Inflammatory macrophage (primary cell): ENCODE results near the gene CCDC142.
"Not testable (repeated sequence)": the region's sequence is repeated elsewhere in the genome, so short reads cannot be mapped to it uniquely, and the experiment has no call there.

Source experiments
- DNase-seq, 2 donors: peaks; one replicate each; pipeline ENCODE4 v3.0.0-alpha.2; 2020 to 2022

CCDC142 gene

DNA sequence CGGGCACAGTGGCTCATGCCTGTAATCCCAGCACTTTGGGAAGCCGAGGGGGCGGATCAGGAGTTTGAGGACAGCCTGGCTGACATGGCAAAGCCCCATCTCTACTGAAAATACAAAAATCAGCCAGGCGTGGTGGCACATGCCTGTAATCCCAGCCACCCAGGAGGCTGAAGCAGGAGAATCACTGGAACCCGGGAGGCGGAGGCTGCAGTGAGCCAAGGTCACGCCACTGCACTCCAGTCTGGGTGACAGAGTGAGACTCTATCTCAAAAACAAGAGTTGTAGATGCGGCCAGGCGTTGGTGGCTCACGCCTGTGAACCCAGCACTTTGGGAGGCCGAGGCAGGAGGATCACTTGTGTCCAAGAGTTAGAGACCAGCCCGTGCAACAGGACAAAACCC lies 12.1 kb downstream of the CCDC142 start:
- DNase-seq = not testable (repeated sequence)

- DNase-seq = no peak
These were observed 18.4 kb downstream of the CCDC142 start for GRCh38 chr2:74464406-74464805.

DNA sequence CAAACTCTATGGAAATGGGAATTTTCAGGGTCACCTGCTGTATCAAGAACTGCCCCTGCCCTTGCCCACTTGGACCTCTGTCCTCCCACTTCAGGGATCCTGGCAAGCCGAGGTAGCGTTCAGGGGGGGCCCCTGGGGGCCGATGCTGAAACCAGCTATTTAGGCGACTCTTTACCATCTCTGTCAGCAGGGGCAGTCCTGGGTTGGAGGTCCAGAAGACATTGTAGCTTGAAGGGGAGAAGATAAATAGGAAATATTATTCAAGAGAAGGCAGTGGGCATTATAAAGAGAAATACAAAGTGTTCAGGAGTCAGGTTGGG lies 20.1 kb downstream of the CCDC142 start:
- DNase-seq = no peak

GRCh38 chr2:74462054-74462785 lies 20.6 kb downstream of the CCDC142 start:
- DNase-seq = no peak

DNA sequence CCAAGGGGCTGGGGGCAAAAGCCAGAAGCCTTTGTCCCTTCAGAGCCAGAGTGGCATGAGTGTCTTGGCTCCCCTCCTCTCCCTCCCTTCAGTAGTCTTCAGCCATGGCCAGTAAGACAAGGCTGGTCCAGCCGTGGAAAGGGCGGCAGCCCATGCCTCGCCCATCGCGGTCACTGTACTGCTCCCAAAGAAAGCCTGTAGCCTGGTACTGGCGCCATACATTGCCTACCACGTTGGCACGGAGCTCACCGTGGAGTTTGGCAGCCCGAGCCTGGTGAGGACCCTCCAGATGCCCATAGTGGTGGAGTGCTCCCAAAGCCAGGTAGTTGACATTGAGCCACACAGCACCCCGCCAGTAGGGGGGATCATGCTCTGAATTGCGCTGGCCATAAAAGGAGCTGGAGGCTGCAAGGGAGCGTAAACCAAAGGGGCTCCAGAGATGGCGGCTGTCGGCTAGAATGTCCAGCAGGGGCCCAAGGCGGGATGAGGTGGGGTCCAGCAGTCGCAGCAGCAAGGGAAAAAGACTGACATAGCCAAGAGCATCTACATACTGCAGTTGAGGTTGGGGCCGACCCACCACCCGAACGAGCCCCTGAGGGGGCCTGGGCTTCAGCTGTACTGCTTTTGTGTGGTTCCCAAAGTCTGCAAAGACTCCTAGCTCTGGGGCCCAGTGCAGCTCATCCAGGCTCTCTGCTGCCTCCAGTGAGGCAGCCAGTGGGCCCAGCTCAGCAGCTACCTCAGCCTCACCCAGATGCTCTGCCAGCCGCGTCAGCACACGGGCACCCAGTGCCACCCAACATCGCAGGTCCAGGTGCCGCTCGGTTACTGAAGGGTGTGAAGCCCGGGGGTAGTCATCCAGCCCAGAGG lies 21.4 kb downstream of the CCDC142 start:
- DNase-seq = no peak

GRCh38 chr2:74460187-74460586 lies 22.6 kb downstream of the CCDC142 start:
- DNase-seq = not testable (repeated sequence)

- not testable (repeated sequence) for DNase-seq
These were observed 23.2 kb downstream of the CCDC142 start for GRCh38 chr2:74459503-74460118.

DNA sequence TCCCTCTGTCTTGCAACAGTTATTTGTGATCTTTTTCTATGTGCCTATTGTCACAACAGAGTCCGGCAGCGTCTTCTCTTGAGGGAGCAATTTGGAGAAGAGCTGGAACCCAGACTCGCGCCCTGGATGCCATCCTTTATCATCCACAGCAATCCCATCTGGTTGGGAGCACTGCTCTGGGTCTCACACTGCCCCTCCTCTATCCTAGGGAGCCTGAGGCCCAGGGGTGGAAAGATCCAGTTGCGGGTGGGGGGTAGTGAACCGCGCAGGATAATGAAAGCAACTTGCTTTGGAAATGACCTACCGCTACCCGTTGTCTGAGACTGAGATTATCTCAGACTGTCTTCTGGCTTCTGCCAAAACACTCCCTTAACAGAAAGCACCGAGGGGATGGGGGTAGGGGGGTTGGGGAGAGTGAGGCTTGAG lies 23.8 kb downstream of the CCDC142 start:
- DNase-seq = no peak

GRCh38 chr2:74458132-74458937 lies 24.5 kb downstream of the CCDC142 start, which contains the start of gene WBP1:
Gene WBP1, plus strand, starts transcription at chr2:74458438. Its CDS starts 165 bp downstream, at chr2:74458603.
- DNase-seq = peak; percentile 100

DNA sequence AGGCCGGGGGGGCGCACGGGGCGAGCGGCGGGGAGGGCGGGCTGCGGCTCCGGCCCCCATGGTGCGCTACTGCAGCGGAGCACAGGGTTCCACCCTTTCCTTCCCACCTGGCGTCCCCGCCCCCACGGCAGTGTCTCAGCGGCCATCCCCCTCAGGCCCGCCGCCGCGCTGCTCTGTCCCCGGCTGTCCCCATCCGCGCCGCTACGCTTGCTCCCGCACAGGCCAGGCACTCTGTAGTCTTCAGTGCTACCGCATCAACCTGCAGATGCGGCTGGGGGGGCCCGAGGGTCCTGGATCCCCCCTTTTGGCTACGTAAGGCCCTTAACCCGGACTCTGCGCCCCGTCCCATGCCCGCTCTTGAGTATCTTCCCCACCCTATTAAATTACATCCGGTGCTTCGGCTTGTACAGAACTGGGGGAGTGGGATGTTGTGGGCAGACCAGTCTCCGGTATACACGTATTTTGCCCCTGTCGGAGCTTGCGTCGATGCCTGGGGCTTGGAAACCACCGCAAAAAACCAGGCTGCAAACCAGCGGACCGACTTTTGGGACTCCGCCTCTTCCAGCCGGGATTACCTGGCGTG lies 25.2 kb downstream of the CCDC142 start:
- peak in 1 of 2 donors; percentile 28 for DNase-seq

GRCh38 chr2:74457129-74457548 lies 25.7 kb downstream of the CCDC142 start:
- no peak for DNase-seq

DNA sequence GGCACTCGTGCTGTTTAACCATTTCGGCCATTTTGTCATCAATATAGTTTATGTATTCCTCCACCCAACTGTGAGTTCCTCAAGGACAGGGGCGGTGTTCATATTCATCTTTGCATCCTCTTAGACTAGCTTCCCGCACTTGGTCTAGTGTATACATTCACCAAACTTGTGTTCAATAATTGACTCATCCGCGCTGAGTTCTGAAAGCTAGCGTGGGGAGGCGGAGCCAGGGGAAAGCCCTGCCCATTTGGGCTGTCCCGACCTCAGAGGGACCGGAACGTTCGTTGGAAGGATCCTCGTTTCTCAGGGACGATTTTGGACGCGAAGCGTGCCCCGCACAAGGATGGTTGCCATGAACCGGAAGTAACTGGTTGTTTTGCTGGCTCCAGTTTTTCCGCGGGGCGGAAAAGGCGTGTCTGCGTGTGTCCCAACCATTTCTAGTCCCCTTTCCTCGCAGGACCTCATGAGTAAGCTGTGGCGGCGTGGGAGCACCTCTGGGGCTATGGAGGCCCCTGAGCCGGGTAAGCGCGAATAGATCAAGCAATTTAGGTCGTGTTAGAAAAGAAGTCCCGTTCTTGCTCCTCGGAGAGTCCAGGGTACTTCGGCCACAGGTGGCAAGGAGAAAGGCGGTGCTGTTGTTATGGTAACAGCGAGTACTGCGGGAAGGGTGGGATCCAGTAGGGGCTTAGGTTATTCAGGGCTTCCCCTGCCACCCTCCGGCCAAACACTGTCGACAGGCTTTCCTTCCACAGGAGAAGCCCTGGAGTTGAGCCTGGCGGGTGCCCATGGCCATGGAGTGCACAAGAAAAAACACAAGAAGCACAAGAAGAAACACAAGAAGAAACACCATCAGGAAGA lies 27.9 kb downstream of the CCDC142 start, which contains the start of gene INO80B:
Gene INO80B (plus strand): TSS at position 434 of the 858 bp plus-strand sequence. CDS start 30 bp downstream, at position 464.
- peak; percentile 99 for DNase-seq

GRCh38 chr2:74450570-74451190 lies 32.1 kb downstream of the CCDC142 start:
- DNase-seq = no peak

GRCh38 chr2:74448771-74449170 lies 34.0 kb downstream of the CCDC142 start:
- DNase-seq = no peak

GRCh38 chr2:74447230-74447999 lies 35.4 kb downstream of the CCDC142 start:
- DNase-seq = no peak

DNA sequence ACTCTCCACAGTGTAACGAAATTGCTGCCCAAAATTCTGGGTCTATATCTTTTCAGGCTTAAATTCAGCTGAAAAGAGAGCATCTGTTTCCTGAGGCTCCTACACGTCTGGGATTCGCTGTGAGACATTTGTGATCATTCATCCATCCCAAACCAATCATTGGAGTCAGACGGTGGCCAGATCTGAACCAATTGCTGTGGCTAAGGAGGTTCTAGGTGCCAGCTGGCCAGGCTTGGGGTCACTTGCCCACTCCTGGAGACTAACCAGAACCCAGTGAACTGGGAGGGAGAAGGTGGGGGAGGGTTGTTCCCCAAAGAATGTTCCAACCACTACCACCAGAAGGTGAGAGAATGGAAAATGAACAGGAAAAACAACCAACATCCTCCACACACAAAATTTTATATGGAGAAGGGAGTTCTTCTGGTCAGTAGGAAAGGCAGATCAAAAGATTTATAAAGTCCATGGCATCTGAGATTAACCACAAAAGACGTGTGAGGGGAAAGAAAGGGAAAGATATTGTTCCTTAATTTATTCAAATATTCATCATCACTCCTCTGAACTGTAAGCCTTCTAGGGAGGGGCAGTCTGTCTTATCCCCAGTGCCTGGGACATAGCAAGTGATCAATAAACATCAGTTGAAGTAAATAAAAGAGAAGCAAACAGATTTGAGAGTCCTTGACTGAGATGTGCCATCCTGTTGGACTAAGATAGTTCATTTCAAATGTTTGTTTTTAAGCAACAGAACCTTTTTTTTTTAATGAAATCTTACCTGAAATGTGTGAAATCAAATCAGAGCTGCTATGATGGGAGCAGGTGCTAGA lies 38.1 kb downstream of the CCDC142 start:
- no peak for DNase-seq

- DNase-seq = not testable (repeated sequence)
These were observed 40.1 kb downstream of the CCDC142 start for GRCh38 chr2:74442483-74443297.
